SK-N-DZ (cell line): ENCODE measurements around the gene SPATA9. TPM values are rescaled to one million over a fixed set of nuclear protein-coding genes. Genes with fewer than 3 reads are reported as not detected.
A peak's percentile ranks its signal among the peaks of the same experiment; 100 is the strongest.

ENCODE experiments used
- DNase-seq: peaks from one replicate; pipeline ENCODE4 v3.0.0-alpha.2; 2015; ENCODE audit warnings: low spot score
- polyA plus RNA-seq, 2 experiments: library from polyadenylated mRNA; depleted of rRNA; stranded (reverse); fragments of >200 nt; gene quantifications; 2 replicates each; pipeline ENCODE4 v1.2.3, GENCODE V29; 2014

SPATA9 gene, protein sequence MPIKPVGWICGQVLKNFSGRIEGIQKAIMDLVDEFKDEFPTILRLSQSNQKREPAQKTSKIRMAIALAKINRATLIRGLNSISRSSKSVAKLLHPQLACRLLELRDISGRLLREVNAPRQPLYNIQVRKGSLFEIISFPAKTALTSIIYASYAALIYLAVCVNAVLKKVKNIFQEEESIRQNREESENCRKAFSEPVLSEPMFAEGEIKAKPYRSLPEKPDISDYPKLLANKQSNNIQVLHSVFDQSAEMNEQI
- 0.27 TPM in 1 of 2 replicates, not detected in the other for polyA plus RNA-seq (2014; cell fraction: cytosol; rRNA removed)
- polyA plus RNA-seq (2014; cell fraction: nucleus; rRNA removed) = not detected in 2 replicates

DNA sequence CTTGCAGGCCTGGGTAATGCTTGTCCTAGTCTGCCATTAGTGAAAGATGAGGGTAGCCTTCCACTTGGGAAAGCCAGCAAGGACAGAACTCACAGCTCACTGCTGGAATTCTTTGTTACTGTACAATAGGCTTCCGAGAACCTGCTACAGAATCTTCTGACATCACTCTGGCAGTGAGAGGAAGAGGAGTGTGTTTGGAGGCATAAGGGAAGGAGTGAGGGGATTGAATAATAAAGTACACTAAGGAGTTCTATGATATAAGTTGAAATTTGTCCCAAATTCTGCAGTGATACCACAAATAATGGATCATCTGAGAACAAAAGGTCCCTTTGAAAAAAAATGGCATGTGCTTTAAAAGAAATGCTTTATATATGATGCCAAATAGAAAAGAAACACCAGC is at the start of gene SPATA9:
SPATA9 (minus strand) TSS at position 101 of the 400 bp plus-strand sequence. CDS start 137 bp downstream, outside the sequence.
- DNase-seq = no peak

GRCh38 chr5:95731571-95732554 is 49.1 kb upstream of the SPATA9 start:
- DNase-seq = peak; percentile 67

- peak; percentile 83 for DNase-seq
Observed at GRCh38 chr5:95730730-95731570, 48.2 kb upstream of the SPATA9 start, which contains the start of gene RHOBTB3. RHOBTB3 (plus strand) TSS chr5:95731336; CDS start chr5:95731683, 347 bp downstream.

DNA sequence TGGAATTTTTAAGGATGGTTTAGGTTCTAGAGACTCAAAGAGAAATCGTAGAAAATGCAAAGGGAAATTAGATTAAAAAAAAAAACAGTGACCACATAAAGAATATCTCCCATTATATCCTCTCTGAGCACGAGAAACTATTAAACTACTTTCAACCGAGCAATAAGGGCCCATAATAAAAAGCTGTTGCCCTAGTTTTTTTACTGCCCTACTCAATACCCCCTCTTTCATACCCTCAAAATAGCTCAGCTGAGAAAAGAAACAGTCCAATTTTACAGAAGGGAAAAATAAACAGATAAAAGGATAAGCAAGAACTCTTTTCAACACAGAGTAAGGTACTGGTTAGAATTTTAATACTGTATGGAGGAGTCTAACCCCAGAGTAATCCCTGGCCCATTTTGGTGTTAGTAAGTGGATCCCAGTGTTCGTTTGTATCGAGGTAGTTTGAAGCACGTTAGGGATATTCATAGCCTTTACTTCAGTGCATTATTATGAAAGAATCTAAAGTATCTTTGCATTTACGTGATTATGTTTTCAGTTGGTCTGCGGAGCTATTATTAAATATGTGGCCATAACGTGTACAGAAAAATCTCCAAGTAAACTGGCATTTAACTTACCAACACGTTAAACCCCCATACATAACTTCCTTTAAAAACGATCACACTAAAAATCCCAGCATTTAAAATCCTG is 47.4 kb upstream of the SPATA9 start:
- DNase-seq = no peak

DNA sequence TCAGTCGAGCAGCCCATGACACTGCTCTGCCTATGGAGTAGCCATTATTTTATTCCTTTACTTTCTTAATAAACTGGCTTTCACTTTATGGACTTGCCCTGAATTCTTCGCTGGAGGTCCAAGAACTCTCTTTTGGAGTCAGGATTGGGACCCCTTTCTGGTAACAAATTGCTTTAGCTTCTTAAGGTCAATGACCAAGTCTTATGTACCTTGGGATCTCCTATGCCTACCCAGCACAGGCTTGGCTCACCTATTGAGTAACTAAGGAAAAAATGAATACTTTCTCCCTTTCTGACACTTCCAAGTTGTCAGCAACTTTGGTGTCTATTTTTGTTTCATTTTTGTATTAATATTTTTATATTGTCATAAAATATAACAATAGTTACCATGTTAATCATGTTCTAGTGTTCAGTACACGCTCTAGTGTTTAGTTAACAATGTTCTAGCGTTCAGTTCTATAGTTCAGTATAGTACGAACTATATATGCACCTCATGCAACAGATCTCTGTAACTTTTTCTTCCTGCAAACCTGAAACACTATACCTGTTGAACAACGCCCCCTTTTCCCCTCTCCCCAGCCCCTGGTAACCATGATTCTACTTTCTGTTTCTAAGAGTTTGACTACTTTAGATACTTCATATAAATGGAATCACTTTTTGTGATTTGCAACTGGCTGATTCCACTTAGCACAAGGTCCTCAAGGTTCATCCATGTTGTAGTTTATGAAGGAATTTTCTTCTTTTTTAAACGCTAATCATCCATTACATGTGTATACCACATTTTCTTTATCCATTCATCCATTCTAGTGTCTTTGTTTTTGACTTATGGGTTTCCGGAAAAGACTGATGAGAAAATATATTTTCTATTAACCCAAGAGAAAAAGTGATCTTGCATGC is 46.6 kb upstream of the SPATA9 start:
- no peak for DNase-seq

GRCh38 chr5:95728494-95729114 is 45.8 kb upstream of the SPATA9 start:
- DNase-seq = no peak

- DNase-seq = no peak
Observed at GRCh38 chr5:95727764-95728191, 45.0 kb upstream of the SPATA9 start.

DNA sequence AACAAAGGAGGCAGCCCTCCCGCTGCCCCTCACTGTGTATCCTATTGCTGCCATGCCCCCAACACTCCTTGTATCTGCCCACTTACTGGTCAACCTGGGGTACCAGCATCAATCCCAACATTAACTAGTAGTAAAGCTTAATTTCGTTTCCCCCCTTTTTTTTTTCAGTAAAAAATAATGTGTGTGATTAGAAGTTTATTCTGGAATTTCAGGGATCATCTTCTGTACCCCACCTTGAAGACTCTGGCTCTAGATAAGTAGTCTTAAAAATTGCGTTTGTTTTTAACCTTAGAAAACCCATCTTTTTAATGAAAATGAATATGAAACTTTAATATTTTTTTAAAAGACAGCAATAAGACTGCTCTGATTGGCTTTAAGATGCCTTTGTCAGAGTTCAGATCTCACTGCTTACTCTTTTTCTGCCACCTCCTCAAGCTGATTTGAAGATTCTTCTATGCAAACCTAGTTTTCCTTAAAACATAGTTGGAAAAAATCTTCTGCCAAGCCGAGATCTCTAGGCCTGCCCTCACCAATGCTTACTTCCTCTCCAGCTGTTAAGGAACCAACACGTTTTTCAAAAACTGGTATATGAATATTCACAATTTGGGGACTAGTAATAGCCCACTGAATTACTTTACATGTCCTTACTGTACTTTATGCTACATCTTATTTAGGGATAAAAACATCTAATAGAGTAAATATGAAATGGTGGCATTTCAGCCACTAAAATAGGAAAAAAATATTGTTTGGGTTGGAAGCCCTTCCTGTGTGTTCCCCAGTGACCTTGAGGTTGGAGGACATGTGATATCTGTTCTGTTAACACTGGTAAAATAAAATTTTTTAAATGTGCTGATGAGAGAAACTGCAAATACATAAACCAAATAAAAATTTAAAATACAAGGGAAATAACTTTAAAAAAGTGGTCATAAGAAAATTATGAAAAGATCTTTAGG is 44.3 kb upstream of the SPATA9 start:
- DNase-seq = no peak

DNA sequence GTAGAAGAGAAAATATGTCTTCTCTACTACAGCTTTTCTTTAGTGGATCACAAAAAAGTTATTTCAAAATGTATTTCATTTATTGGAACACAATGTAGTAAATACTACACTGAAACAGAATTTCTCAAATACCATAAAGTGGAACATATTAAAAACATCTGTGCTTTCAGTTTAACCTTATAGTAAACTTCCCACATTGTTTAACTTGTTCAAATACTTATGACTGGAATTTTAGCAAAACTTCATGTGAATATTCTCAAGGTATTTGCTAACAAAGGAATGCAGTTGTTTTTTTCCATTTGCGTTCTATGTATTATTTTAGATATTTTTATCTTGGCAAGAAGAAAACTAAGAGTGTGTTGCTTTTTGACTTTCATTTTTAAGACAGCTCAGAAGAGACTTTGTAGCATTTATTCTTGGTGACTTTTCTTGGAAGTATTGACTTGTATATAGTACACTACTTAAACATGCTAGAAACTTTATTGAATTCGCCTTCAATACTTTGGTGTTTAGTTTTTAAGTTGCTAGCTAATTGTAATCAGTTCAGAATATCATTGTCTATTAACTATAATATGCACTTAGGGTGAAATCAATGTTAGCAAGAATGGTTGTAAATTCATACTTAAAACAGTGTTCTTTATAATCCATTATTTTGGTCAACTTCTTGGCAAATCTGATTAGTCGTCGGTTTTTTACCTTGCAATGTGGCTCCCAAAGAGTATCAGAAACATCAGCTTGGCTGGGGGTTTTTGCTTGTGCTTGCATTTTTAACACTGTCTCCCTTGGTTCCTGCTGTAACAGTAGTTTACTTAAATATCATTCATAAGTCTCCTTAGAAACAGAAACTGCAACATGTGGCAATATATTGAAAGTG is 43.4 kb upstream of the SPATA9 start:
- no peak for DNase-seq

GRCh38 chr5:95725071-95725820 is 42.5 kb upstream of the SPATA9 start:
- no peak for DNase-seq

DNA sequence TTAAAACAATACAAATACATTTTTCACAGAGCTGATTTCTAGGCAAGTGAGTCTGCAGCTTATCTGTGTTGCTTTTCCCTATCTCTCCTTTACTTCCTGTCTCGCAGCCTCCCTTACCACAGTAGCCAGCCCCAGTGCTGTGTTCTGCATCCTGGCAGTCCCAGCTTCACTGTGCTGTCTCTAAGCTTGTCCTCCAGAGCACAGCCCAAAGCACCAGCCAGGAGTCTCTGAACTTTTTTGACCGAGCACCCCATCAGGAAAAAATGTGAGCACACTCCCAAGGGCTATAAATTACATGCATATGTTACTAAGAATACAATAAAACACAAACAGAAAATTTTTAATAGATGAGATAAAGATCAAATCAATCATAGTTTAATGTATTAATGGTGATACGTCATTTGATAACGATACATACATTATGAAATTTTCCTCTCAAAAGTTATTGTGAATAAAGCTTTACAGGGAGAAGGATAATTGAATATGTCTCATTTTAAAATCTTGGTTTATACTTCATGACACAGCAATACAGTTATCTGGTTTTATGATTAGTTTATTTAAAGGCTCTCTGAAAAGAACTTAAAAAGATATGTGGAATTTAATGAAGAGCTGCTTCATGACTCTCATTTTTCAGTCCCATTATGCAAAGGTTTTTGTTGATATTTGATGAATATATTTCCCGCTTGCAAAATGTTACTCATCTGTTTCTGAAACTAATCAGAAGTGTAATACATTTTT is 41.0 kb upstream of the SPATA9 start:
- DNase-seq = no peak

DNA sequence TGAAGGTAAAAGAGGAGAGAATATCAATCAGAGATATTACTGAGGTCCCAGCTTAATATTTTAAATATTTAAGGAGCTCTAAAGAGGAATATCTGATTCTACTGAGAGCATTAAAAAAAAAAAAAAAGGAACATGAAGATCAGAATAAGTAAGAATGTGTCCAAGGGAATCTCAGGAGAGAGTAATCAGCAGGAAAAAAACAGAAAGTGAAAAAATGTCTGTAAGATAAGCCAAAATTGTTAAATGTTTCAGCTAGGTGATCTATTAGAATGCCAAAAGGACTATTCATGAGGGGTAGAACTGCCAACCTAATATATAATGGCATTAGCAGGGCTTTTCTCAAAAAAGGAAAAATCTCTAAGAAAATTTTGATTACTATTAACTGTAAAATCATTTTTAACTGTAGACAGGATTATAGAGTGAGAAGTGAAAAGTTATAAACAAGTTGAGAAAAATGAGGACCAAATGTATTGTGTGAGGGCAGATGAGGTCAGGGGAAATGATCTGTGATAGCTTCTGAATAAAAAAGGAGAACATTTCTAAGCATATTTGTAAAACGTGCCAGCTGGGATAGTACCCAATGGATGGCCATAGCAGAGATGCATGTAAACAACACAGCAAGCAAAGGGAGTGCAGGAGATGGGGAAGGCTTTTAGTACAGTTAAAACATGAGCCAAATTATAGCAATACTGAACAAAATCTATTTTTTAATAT is 38.9 kb upstream of the SPATA9 start:
- DNase-seq = no peak

GRCh38 chr5:95720094-95720786 is 37.4 kb upstream of the SPATA9 start:
- DNase-seq = no peak

DNA sequence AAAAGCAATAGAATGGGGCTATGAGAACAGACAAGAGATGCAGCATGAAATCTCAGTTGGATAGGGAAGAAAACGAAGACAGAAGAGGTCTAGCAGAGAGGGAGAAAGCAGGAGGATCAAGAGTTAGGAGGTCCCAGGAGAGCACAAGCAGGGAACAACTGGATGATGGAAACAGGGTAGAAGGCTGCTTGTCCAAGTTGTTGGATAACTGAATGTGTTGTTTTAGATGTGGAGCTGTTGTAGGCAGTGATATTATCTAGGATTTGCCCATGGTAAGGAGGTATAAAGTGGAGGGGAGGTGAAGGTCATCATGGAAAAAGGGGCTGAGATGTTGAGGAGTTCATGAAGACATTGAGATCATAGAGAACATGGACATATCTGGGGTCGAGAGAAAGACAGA is 35.9 kb upstream of the SPATA9 start:
- DNase-seq = no peak
